SHP77 treated with DMSO at 0.1 percent for 48 hours (cell line): ENCODE results near the gene INPPL1.

Source experiments
- DNase-seq: peaks from one replicate; lab custom pipeline; 2025; lab: John Stamatoyannopoulos, UW

The INPPL1 gene

GRCh38 chr11:72280726-72281315, 56.3 kb downstream of the INPPL1 start:
- no peak for DNase-seq

GRCh38 chr11:72283947-72284346, 59.4 kb downstream of the INPPL1 start:
- DNase-seq: no peak

- DNase-seq: no peak
These were observed 62.7 kb downstream of the INPPL1 start for GRCh38 chr11:72287293-72287692.
